ELR (cell line): Measurements from ENCODE around the gene TNS1.

ENCODE experiments used
- DNase-seq: peaks from one replicate; pipeline ENCODE4 v3.0.0-alpha.2; 2015; ENCODE audit warnings: low read depth

TNS1 gene

DNA sequence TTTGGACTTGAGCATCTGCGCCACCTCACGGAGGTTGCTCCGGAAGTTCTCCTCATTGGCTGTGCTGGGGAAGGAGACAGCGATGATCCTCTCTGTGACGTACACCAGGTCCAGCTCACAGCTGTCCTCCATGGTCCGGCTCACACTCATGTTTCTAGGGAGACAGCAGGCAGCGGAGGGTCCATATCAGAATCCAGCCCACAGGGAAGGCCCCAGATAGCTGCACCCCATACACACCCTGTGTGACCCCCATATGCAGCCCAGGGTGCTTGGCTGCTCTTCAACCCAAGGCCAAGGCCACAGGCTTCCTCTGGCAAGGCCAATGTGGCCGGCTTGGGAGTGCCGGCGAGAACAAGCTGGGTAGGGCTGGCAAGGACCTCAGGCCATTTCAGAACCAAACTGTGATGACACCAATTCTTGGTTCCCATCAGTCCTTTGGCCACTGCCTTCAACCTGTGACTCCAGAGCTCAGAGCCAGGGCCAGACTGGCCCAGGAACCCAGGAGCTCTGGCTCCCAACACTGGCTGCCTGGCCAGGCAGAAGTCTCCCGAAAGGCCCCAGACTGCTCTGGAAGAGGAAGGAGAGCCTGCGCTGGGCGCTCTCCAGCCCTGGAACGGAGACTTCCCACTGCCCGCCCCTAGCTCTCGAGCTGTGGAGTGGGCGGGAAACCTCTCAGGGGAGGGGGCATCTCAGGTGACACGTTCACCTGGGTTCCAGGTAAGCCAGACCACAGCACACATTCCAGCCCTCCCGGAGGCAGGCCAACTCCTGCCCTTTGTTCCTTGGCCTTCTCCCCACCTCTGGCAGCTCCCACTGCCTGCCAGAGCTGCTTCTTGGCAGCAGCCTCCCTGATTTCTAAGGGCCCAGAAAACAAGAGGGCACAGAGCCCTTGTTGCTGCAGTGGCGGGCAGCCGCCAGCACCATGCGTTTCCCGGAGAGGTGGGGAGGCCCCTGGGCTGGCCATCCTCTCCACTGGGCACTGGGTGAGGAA, 104.7 kb downstream of the TNS1 start:
- no peak for DNase-seq

DNA sequence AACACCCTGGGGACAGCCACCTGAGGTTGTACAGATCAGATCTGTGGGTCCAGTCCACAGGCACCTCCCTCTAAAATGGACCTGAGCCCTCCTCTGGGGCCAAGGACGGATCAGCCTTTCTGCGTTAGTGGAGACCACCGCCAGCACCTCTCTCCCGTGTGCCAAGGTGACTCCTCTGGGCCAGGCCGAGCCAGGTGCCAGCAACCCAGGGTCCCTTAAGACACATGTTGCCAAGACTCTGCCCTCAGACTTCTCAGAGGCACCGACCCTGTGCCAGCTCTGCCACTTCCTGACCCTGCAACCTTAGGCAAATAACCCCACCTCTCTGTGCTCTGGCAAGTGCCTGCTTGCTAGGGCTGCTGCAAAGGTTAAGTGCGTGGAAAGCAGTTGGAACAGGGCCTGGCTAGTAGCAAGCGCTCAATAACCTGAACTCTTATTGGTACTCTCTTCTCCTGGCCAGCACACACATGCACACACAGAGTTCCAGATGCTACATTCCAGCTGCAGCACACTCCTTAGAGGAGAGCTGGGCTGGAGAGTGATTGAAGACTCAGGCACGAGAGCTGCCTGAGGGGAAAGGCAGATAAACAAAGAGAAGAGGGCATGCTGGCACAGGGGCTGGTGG, 105.6 kb downstream of the TNS1 start:
- DNase-seq: no peak

DNA sequence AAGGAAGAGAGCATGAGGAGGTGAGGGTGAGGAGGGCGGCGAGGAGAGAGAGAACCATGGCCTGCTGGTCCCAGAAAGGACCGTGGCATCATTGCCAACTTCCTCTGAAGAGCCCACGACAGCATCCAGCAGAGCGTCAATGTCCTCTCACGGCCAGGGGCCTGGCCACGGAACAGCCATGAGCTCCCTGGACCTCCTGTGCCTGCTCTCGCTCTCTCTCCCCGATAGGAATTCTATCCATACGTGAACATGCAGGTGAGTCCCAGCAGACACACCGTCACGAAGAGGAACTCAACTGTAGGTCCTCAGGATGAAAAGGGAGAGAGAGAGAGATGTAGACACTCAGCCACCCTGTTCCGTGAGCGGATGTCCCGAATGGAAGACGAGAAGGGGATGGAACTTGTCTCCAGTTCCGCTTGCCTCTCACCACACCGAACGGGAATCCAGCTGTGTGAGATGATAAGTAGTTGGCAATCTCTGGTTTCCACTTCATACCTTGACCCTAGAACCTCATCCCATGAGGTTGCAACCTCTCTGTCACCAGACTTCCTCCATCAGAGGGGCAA, 107.6 kb downstream of the TNS1 start:
- no peak for DNase-seq

DNA sequence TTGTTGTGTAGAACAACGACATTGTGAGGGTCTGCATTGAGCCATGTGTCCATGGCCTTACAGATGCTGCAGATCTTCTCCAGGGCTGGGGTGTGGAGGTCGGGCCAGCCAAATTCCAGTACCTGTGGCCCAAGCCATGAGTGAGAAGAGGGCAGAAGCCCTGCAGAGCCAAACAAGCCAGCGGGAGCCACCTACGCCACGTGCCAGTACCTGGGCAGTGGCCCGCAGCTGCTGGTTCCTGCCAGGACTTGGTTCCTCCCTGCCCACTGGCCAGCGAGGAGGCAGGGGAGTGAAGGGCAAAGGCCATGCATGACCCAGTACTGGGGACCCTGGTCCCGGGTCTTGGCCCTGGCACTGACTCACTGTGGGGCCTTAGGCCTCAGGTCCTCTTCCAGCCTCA, 109.4 kb downstream of the TNS1 start:
- DNase-seq: no peak

DNA sequence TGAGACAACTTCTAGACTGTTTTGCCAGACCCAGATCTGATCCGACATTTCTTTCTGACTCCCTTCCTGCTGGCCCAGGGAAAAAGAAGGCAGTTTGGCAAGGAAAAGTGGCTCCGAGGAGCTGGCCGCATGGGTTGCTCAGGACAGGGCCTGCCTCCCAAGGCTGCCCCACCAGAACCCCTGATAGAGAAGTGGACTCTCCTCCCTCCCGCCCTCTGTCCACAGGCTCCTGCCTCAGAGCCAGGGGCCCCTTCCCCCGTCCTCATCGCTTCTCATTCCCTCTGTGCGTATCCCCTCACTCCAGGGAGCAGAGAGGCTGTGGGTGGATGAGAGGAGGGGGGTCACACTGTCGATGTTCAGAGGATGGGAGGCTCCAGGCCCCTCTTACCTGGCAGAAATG, 110.2 kb downstream of the TNS1 start:
- no peak for DNase-seq

DNA sequence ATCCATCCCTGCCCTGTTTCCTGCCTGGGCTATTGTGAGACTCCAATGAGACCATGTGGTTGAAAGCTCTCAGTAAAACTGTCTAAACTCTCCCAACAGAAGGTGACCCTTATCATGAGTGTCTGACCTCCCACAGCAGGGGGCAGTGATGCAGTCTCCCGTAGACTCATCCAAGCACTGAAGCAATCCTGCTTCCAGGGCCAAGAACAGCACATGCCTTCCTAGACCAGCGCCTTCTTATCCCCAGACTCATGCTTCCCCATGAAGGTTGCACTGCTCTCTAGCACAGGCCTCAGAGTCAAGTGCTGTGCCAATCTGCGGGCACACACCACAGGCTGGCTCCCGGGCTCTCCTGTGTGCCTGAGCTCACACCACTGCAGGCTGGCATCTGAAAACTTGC, 112.3 kb downstream of the TNS1 start:
- peak; percentile 70 for DNase-seq

DNA sequence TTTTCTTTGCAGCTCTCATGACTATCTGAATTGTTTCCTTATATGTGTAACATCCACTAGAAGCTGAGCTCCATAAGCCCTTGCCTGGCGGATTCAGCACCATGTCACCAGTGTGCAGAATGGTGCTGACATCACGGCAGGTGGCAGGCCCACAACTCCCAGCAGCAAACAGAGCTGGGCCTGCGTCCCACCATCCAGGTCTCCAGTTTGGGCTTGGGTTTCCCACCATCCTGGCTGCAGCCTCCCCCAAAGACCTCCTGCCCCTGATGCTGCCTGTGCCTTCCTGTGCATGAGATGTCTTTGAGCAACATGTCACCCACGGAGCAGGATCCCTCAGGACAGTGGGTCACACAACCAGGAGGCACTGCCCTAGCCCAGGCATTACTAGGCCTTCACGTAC, 113.1 kb downstream of the TNS1 start:
- no peak for DNase-seq

DNA sequence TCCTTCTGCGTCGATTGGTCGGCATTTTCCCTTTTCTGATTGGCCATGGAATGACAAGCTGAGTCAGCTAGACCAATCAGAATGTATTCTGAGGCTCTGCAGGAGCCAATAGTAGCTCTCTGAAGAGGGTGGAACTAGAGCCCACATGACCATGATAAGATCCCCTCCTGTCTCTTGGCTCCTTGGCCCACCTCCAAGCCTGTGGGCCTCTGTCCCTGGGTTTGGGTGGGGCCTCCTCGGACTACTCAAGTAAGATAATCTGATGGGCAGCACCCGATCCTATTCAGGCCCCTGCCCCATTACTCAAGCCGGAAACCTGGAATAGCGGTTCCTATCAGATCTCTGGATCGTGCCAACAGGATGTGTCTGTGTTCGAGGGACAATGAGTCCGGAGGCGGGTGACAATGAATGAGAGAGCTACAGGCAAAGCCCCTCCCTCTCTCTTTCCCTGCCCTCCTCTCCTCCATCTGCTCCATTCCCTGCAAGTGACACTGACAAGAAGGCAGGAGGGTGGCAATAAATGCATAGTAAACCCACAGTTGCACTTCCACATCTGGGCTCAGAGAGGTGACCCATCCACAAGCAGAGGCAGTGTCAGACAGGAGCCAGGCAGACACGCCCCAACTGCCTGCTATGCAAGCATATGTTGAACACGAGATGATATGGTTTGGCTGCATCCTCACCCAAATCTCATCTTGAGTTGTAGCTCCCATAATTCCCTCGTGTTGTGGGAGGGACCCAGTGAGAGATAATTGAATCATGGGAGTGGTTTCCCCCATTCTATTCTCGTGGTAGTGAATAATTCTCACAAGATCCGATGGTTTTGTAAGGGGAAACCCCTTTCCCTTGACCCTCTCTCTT, 114.7 kb downstream of the TNS1 start:
- DNase-seq: no peak

DNA sequence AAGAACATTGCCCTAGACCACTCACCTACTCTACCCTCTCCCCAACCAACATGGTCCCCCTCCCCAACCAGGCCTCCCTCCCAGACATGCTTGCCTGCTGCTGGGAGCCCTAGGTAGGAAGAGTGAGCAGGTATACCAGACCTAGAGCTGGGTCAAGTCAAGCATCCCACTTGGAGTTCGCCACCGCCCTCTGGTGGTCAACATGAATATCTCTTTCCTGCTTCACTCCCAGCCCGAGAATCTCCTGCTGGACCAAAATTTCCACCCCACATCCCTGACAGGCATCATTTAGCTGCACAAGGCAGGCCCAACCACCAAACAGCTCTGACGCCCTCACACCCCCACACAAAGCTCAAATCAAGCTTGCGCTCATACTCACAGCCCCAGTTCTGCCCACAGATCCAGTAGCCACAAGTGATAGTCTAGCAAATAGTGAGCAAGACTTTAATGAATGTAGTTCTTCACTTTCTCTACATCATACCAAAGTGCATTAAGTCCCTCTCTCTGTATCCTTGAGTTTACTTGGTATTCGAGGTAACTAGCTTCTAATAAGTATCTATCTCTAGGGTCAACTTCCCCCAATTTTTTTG, 116.0 kb downstream of the TNS1 start:
- DNase-seq: peak; percentile 75

DNA sequence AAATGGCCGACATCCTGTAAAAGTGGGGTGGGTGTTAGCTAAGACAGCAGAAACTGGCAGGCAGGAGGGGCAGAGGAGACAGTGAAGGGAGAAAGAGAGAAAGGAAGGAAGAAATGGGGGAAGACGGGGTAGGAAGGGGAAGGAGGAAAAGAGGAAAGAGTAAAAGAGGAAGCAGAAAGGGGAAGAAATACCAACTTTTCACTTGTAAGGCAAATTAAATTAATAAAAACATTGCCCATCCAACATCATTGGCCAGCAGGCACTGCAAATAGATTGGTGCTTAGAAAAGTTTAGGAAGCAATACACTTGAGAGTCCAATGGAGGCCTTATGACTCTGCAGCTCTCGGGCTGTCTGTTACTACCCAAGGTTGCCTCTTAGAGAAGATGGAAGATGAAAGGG, 116.7 kb downstream of the TNS1 start:
- no peak for DNase-seq

DNA sequence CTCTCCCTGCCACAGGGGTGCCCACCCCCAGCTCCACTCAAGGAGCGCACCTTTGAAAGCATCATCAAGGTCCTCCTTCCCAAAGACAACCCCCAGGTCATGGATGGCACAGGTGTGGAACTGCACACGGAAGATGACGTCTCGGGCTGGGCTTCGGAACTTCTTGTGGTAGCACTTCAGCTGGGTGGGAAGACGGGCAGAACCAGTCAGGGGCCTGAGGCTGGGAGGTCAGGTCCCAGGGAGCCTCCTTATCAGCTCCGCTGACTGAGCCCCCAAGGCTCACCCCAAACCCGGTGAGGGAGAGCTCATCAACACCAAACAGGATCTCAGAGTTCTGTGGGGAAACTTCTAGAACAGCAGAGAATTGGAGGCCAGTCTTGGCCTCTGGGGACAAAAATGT, 117.8 kb downstream of the TNS1 start:
- no peak for DNase-seq

DNA sequence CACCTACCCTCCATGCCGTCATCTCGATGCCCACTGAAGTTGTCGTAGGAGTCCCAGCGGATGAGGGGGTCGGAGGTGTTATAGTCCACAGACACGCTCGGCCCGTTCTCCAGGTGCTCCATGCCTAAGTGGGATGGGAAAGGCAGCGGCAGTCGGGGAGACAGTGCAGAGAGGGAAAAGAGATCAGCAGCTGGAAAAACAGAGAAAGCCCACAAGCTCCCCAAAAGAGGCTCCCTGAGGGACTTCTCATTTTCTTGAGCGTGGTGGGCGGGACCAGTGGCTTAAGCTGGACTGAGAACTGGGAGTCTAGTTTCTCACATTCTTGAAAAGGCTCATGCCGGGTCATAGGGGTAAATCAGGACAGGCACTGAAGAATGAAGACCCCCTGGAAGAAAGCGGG, 121.9 kb downstream of the TNS1 start:
- no peak for DNase-seq

DNA sequence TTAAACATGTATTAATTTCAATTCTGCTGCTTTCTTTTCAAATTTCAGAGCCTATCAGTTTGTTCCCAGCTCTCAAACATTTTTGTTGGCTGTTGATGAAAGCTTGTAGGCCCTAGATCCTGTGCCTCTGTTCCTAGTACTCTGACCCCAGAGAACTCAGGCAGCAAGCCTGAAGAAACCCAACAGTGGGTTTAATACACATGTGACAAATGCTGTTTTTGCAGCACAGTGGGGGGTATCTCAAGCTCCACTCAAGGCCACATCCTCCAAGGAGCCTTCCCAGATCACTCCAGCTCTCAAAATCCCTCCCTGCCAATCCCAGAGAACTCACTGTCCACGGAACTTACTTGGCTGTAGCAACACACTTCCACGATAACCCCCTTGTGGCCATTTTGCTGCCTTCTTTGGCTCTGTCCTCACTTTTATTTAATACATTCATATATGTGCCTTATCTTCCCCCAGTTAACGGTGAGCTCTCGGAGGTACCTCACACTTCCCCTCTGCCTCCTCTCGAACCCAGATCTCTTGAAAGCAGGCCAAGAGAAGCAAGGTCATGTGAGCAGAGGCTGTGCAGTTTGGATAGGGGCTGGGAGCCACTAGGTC, 122.4 kb downstream of the TNS1 start:
- peak; percentile 15 for DNase-seq

DNA sequence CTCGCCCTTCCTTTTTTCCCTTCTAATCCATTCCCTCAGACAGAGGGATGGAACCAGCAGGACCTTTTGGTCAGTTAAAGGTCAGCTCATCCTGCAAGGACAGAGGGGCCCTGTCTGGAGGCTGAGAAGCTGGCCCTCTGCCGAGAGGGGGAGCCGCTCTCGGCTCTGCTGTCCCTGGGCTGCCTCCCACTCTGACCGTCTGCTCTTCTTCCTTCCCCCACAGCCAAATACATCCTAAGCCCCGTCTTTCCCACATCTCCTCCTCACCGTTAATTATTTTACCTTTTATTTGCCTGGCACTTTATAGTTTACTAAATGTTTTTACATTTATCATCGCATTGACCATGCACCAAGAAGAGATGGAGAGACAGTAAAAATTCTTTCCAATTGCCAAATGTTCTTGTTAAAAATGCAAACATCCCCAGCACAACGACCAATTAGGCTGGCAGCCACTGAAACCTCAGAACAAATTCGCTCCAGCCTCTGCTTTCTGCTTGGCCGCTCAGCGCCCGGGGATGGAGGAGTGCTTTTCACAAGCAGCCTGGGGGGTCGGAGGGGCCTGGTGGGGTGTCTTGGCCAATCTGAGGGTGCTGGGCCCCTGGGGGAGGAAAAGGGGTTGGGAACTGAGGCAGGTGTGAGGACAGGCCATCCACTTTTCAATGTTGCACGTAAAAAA, 123.7 kb downstream of the TNS1 start:
- DNase-seq: no peak

DNA sequence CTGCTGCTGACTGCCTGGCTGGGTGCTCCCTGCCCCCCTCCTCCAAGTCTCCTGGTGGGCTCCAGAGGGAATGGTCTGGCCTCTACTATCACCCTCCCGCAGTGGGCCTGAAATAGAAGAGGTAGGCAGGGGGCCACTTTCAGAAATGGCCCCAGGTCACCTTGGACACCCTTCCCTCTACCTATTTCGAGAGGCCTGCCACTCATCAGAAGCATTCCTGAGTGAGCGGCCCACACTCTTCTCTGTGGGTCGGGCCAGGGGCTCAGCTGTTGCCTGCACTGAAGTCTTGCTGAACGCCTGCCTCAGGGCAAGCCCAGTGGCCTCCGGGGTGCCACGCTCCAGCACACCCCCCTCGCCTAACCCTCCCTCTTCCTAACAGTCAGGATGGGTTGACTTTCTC, 124.9 kb downstream of the TNS1 start:
- DNase-seq: no peak

DNA sequence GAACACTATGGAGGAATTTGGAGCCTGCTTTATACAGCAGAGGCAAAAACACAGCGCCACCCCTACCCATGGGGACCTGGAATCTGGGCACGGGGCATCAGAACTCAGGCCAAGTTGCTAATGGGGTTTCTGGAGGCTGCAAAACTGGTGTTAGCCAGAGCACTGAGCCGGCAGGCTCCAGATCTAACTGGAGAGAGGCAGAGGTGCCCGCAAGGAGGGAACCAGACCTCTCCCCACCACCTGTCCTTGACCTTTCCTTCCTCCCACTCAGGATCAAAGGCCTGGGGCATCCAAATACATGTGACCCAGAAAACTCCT, 126.6 kb downstream of the TNS1 start:
- DNase-seq: no peak

DNA sequence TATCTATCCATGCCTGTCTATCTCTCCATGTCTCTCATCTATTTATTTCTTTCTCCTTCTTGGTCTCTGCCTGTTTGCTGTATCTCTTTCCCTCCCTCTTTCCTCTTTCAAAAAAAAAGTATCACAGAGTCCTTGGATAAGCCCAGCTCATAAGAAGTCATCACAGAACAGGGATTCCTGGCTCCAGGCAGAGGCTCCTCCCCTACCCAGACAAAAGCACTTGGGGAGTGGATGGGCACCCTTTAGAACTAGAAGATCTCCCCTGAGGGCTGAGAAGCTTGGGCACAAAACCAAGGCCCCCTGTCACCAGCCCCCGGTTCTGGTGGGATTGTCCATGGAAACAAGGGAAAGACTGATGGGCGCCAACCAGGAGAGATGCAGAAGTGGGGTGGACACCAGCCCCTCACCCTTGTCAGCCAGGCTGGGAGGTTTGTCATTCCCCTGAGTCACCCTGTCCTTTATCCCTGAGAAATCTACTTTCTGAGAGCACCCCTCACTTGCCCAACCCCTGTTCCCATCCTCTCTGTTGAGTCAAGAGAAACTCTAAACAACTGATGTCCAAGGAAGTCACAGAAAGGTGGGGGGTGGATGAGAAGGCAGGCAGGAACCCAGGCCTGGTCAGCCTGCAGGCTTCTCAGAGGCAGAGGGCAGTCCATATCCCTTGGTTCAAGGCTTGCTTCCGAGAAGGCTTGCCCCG, 127.1 kb downstream of the TNS1 start:
- peak; percentile 8 for DNase-seq

DNA sequence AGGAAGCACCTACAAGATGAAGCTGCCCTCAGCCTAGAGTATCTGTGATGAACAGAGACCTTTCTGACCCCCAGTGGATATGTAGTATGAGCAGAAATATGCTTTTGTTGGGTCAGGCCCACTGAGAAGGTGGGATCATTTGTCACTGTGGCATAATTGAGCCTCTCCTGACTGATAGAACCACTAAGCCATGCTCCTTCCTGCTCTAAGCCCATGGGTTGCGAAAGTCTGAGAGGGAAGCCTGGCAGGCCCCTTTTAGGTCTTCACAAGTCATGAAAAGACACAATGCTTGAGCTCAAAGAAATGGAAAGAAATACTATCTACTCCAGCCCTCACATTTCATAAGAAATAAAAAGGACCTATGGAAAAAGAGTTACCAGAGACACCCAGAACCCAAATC, 127.7 kb downstream of the TNS1 start:
- DNase-seq: no peak

DNA sequence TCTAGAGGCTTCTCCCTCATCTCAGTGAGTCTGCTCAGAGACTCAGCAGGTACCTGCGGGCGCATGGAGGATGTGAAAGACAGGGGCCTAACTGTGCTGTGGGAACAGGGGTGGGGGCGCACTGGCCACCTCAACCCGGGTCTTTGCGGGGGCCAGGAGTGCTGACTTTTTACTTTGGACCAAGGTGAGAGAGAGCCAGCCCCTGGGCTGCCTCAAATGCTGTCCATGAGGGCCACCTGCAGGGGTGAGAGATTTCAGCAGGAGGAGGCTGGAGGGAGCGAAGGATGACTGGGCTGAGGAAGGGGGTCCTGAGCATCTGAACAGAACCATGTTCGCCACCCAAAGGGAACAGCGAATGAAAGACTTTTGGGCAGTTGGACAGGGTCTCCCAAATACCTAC, 129.4 kb downstream of the TNS1 start:
- DNase-seq: no peak

DNA sequence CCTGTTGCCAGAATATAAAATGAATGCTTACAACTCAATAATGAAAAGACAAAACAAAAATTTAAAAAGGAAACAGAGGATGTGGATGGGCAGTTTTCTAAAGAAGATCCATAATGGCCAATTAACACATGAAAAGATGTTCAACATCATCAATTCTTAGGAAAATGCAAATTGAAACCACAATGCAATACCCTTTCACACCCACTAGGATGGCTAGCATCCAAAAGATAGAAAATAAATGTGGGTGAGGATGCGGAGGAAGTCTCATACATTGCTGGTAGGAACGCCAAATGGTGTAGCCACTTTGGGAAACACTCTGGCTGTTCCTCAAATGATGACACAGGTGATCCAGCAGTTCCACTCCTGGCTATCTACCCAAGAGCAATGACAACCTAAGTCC, 130.5 kb downstream of the TNS1 start:
- no peak for DNase-seq
